HEK293T (cell line): ENCODE data around the gene DYNC1I1.

ENCODE experiments used
- CTCF ChIA-PET: fragments of 350-600 bp; formaldehyde crosslinking; extraction: SDS; loops from one replicate; lab custom pipeline; 2021; ENCODE audit warnings: antibody characterized with exemption, inconsistent platforms; lab: Yijun Ruan, JAX
- POLR2A ChIA-PET: fragments of 350-600 bp; formaldehyde crosslinking; extraction: SDS; loops from one replicate; lab custom pipeline; 2020; ENCODE audit warnings: antibody characterized with exemption, inconsistent platforms; lab: Yijun Ruan, JAX
- DNase-seq: peaks from one replicate; pipeline ENCODE4 v3.0.0; 2012; ENCODE audit warnings: mixed read lengths; ENCODE audit errors: extremely low spot score
- ARNT ChIP-seq: fragments of 450-650 bp; IDR thresholded peaks from 2 replicates; pipeline ENCODE4 v1.6.1; 2017; ENCODE audit warnings: mild to moderate bottlenecking
- BHLHE40 ChIP-seq: fragments of 450-650 bp; IDR thresholded peaks from 2 replicates; pipeline ENCODE4 v1.6.1; 2016; ENCODE audit warnings: mild to moderate bottlenecking, moderate library complexity, borderline replicate concordance
- CTBP1 ChIP-seq: fragments of 450-650 bp; IDR thresholded peaks from 2 replicates; pipeline ENCODE4 v1.6.1; 2016; ENCODE audit warnings: borderline replicate concordance
- ELF4 ChIP-seq: fragments of 450-650 bp; IDR thresholded peaks from 2 replicates; pipeline ENCODE4 v1.6.1; 2017; ENCODE audit warnings: antibody characterized with exemption
- FOXA1 ChIP-seq: fragments of 450-650 bp; IDR thresholded peaks from 2 replicates; pipeline ENCODE4 v1.6.1; 2016; ENCODE audit warnings: mild to moderate bottlenecking
- FOXK2 ChIP-seq: fragments of 450-650 bp; IDR thresholded peaks from 2 replicates; pipeline ENCODE4 v1.6.1; 2016; ENCODE audit warnings: mild to moderate bottlenecking
- FOXM1 ChIP-seq: fragments of 450-650 bp; IDR thresholded peaks from 2 replicates; pipeline ENCODE4 v1.6.1; 2017; ENCODE audit warnings: mild to moderate bottlenecking, borderline replicate concordance
- HDGF ChIP-seq: fragments of 450-650 bp; IDR thresholded peaks from 2 replicates; pipeline ENCODE4 v1.6.1; 2017; ENCODE audit warnings: antibody characterized with exemption, borderline replicate concordance
- L3MBTL2 ChIP-seq: fragments of 450-650 bp; conservative IDR thresholded peaks from 2 replicates; pipeline ENCODE4 v1.6.1; 2016; ENCODE audit warnings: mild to moderate bottlenecking
- LEF1 ChIP-seq: fragments of 450-650 bp; IDR thresholded peaks from 2 replicates; pipeline ENCODE4 v1.6.1; 2017; ENCODE audit warnings: mild to moderate bottlenecking, borderline replicate concordance
- NFRKB ChIP-seq: fragments of 450-650 bp; IDR thresholded peaks from 2 replicates; pipeline ENCODE4 v1.6.1; 2016; ENCODE audit warnings: mild to moderate bottlenecking, moderate library complexity
- SP1 ChIP-seq: fragments of 450-650 bp; IDR thresholded peaks from 2 replicates; pipeline ENCODE4 v1.6.1; 2017
- SUZ12 ChIP-seq: fragments of 450-650 bp; IDR thresholded peaks from 2 replicates; pipeline ENCODE4 v1.6.1; 2016; ENCODE audit warnings: mild to moderate bottlenecking
- TARDBP ChIP-seq: fragments of 450-650 bp; IDR thresholded peaks from 2 replicates; pipeline ENCODE4 v1.6.1; 2016
- ZNF384 ChIP-seq: fragments of 450-650 bp; IDR thresholded peaks from 2 replicates; pipeline ENCODE4 v1.6.1; 2016
- TF ChIP-seq, protein P1 (sequence below): fragments of 450-650 bp; IDR thresholded peaks from 2 replicates; pipeline ENCODE4 v1.6.1; 2016

DYNC1I1 gene

DNA sequence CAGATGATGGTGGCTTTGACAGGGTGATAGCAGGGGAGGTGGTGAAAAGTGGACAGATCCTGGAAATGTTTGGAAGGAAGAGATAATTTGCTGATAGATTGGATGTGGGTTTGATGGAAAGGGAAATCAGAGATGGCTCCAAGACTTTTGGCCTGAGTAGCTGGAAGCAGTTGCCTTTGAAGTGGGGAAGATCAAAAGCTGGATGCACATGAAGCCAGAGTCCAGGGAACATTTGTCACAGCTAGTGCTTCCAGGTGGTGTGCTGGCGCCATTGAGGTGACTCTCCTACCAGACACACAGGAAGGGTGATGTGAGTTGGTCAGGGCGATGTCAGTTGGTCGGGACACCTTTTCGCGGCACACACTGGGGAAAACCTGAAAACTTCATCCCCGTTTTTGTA, 15.9 kb downstream of the DYNC1I1 start:
- no peak for DNase-seq
- TF ChIP-seq ZNF384 (no peak), FOXK2 (no peak), NFRKB (no peak), L3MBTL2 (no peak), SP1 (no peak), BHLHE40 (no peak), LEF1 (no peak)
- ChIA-PET POLR2A (no interaction called here), CTCF (no interaction called here)

DNA sequence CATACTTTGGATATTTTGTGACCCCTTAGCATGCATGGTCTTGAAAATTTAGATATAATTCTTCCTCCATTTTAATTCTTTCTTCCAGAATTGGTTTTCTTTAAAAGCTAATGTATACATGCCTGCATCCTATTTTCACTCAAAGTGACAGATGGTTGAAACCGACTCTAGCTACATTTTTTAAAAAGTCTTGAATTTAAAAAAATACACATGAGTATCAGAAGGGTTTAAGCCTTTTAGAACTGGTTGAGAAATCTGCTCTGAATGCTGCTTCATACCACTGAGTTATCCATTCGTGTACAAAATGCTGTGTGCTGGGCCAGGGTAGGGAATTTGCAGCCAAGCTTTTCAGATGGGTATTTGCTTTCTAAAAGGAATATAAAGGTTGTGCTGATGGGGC, 16.5 kb downstream of the DYNC1I1 start:
- CTCF ChIA-PET, result interaction anchor here (0.7 kb wide), 1 partner anchor 10 kb away, joined by 4 read pairs; no protein-coding TSS in a partner anchor

DNA sequence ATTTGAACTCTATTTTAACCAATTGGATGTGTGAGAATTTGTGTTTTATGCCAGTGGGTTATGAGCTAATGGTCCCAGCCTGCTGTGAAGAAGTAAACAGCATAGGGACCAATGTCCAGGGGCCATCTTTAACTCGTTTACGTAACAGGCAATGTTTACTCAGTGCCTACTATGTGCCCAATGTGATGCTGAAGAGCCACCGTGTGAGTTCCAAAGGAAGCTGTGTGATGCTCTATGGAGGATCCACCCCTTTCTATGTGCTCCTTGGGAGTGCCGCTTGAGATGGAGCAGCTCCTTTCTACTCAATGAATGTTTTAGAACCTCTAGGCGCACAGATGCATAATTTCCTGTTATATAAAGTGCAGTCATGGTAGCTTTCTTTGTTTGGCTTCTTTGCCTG, 21.3 kb downstream of the DYNC1I1 start:
- POLR2A ChIA-PET, result no interaction called here
- TF ChIP-seq SP1, result no peak
- no peak for TF ChIP-seq FOXM1
- TF ChIP-seq NFRKB, result no peak
- no peak for TF ChIP-seq FOXK2
- CTCF ChIA-PET, result no interaction called here
- no peak for DNase-seq

More for the DNA sequence above, 16.5 kb downstream of the DYNC1I1 start:
- POLR2A ChIA-PET, result no interaction called here
- TF ChIP-seq LEF1 (no peak), ZNF384 (no peak), HDGF (no peak), SUZ12 (no peak), ELF4 (no peak), NFRKB (no peak), SP1 (no peak), CTBP1 (no peak), FOXK2 (no peak), FOXA1 (no peak), ARNT (no peak), FOXM1 (no peak), TARDBP (no peak), L3MBTL2 (no peak), BHLHE40 (no peak)
- TF ChIP-seq, protein P1, sequence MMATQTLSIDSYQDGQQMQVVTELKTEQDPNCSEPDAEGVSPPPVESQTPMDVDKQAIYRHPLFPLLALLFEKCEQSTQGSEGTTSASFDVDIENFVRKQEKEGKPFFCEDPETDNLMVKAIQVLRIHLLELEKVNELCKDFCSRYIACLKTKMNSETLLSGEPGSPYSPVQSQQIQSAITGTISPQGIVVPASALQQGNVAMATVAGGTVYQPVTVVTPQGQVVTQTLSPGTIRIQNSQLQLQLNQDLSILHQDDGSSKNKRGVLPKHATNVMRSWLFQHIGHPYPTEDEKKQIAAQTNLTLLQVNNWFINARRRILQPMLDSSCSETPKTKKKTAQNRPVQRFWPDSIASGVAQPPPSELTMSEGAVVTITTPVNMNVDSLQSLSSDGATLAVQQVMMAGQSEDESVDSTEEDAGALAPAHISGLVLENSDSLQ, result no peak
- no peak for DNase-seq

DNA sequence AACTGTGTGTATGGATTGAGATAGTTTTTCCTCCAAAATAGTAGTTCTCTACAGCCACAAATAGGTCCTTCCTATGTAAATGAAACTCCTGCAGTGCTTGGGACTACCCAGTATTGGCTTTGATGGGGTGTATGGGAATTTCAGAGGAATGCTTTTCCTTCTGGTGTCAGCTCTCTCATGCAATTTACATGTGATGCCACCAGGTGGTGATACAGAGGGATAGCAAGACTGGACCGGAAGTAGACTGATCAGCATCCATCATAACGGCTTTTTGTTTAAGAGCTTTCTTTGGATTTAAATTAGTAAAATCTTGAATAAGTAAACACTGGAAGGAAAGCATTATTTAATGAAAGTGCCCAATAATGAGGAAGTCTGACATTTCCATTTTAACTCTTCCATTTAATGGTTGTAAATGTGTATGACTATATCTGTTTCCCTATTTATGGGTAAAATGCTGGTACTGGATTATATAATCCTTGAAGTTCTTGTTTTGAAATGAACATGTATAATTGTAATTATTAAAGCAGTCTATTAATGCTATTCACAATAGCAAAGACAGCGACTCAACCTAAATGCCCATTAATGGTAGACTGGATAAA, 22.7 kb downstream of the DYNC1I1 start:
- ChIA-PET POLR2A (interaction anchor here (0.7 kb wide), 1 partner anchor 23 kb away, joined by 3 read pairs; the partner anchor contains the start of gene DYNC1I1), CTCF (interaction anchor here (1.1 kb wide), 1 partner anchor 70 kb away, joined by 3 read pairs; no protein-coding TSS in a partner anchor)
- no peak for TF ChIP-seq L3MBTL2
- TF ChIP-seq SP1, result no peak
- no peak for TF ChIP-seq FOXA1
- no peak for TF ChIP-seq FOXK2
- no peak for TF ChIP-seq BHLHE40
- TF ChIP-seq ZNF384, result no peak
- TF ChIP-seq NFRKB, result no peak
- TF ChIP-seq, protein P1, result no peak
- TF ChIP-seq LEF1, result no peak
- TF ChIP-seq TARDBP, result no peak
- DNase-seq, result peak; percentile 43

DNA sequence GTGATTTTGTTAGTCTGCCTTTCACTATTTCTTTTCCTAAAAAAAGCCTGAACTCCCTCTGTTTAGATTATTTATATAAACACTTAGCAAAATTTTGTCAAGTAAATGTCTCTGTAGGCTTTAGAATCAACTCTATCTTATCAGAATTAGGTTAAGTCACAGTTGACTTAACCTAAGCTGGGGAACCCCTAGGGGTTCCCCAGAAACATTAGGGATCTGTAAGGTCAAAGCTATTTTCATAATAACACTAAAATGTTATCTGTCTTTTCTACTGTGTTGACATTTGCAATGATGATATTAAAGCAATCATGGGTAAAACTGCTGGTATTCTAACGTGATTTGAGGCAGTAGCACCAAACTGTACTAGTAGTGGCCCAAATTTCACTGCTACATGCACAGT, 24.3 kb downstream of the DYNC1I1 start:
- no peak for TF ChIP-seq LEF1
- no peak for TF ChIP-seq SUZ12
- no peak for TF ChIP-seq FOXA1
- no peak for TF ChIP-seq SP1
- no peak for TF ChIP-seq CTBP1
- no peak for TF ChIP-seq FOXK2
- no peak for TF ChIP-seq L3MBTL2
- TF ChIP-seq, protein P1, result no peak
- no peak for TF ChIP-seq TARDBP
- no peak for DNase-seq
- POLR2A ChIA-PET, result no interaction called here
- CTCF ChIA-PET, result no interaction called here

DNA sequence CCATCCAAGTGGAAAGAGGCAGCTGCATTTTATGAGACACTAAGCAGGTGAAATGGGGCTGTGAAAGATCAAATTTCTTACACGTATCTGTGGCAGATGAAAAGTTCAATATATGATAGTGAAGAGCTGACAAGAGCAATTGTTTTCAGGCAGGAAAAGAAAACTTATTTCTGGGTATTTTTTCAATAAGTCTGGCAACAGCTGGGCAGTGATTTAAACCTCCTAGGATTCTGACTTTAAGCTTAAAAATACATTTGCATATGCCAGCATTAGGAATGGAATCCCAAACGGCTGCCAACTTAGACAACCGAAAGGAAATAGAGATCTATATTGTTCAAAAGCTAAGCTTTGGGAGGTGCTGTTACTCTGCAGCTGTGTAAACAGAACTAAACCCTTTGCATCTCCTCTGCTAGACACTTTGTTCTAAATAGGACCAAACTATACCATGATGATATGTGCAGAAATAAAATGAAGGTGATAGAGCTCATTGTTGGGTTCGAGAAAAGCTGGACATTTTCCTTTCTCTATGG, 26.1 kb downstream of the DYNC1I1 start:
- no peak for DNase-seq
- ChIA-PET POLR2A (no interaction called here), CTCF (interaction anchor here (0.6 to 2.7 kb wide), 4 partner anchors 9 to 107 kb away, joined by 3 to 6 read pairs (median 4); no protein-coding TSS in a partner anchor)
- TF ChIP-seq HDGF, result no peak
- TF ChIP-seq FOXM1, result no peak
- TF ChIP-seq, protein P1, result no peak
- TF ChIP-seq CTBP1, result no peak
- TF ChIP-seq LEF1, result no peak
- TF ChIP-seq ZNF384, result no peak
- no peak for TF ChIP-seq NFRKB
- TF ChIP-seq ELF4, result no peak
- TF ChIP-seq FOXA1, result no peak
- no peak for TF ChIP-seq SP1
- TF ChIP-seq ARNT, result no peak
- no peak for TF ChIP-seq BHLHE40
- no peak for TF ChIP-seq TARDBP
